Astrocyte (in vitro differentiated cells and primary cell): Measurements from ENCODE around the gene UBE2E3.

Experiments used
- EZH2 ChIP-seq: IDR thresholded peaks from 2 replicates; pipeline ENCODE4 v1.6.1; 2012; ENCODE audit warnings: mild to moderate bottlenecking, low read length, inconsistent platforms; ENCODE audit not compliant: insufficient read depth
- TF ChIP-seq, protein P1 (sequence below): IDR thresholded peaks from 2 replicates; pipeline ENCODE4 v1.5.1; 2011; ENCODE audit warnings: low read depth, mild to moderate bottlenecking, inconsistent platforms, low read length, moderate library complexity; ENCODE audit not compliant: insufficient read depth

DNA sequence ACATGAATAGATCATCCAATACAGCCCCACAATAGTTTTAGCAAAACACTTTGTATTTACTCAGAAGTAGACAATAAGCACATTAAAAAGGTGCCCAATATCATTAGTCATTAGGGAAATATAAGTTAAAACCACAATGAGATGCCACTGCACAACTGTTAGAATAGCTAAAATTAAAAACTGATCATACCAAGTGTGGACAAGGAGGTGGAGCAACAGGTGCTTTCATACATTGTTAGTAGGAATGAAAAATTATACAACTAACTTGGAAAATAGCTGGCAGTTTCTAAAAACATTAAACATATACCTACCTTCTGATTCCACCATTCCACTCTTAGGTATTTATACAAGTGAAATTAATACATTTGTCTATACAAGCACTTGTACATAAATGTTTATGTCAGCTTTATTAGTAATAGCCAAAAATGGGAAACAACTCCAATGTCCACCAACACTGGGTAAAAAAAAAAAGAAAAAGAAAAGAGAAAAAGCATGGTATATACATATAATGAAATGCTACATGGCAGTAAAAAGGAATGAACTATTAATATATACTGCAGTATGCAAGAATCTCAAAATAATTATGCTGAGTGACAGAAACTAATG lies 27.6 kb upstream of the UBE2E3 start:
- TF ChIP-seq, protein P1, sequence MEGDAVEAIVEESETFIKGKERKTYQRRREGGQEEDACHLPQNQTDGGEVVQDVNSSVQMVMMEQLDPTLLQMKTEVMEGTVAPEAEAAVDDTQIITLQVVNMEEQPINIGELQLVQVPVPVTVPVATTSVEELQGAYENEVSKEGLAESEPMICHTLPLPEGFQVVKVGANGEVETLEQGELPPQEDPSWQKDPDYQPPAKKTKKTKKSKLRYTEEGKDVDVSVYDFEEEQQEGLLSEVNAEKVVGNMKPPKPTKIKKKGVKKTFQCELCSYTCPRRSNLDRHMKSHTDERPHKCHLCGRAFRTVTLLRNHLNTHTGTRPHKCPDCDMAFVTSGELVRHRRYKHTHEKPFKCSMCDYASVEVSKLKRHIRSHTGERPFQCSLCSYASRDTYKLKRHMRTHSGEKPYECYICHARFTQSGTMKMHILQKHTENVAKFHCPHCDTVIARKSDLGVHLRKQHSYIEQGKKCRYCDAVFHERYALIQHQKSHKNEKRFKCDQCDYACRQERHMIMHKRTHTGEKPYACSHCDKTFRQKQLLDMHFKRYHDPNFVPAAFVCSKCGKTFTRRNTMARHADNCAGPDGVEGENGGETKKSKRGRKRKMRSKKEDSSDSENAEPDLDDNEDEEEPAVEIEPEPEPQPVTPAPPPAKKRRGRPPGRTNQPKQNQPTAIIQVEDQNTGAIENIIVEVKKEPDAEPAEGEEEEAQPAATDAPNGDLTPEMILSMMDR = no peak
- no peak for TF ChIP-seq EZH2
